CMK (cell line): ENCODE data around the gene STAB2.
A peak's percentile ranks its signal among the peaks of the same experiment; 100 is the strongest.
"Not testable (repeated sequence)": the region's sequence is repeated elsewhere in the genome, so short reads cannot be mapped to it uniquely, and the experiment has no call there.

Experiments
- DNase-seq: peaks from one replicate; pipeline ENCODE4 v3.0.0-alpha.2; 2010; ENCODE audit warnings: low read depth

The STAB2 gene

GRCh38 chr12:103653568-103654173 lies 66.6 kb downstream of the STAB2 start:
- DNase-seq = not testable (repeated sequence)

GRCh38 chr12:103654816-103655215 lies 67.7 kb downstream of the STAB2 start:
- no peak for DNase-seq

- DNase-seq = no peak
Observed at GRCh38 chr12:103656291-103656690, 69.2 kb downstream of the STAB2 start.

GRCh38 chr12:103657331-103657730 lies 70.3 kb downstream of the STAB2 start:
- no peak for DNase-seq

- DNase-seq = no peak
Observed at GRCh38 chr12:103664626-103665025, 77.6 kb downstream of the STAB2 start.

GRCh38 chr12:103665971-103666370 lies 78.9 kb downstream of the STAB2 start:
- no peak for DNase-seq

GRCh38 chr12:103667125-103667524 lies 80.1 kb downstream of the STAB2 start:
- no peak for DNase-seq

GRCh38 chr12:103668520-103668919 lies 81.4 kb downstream of the STAB2 start:
- no peak for DNase-seq

GRCh38 chr12:103671367-103671766 lies 84.3 kb downstream of the STAB2 start:
- no peak for DNase-seq

GRCh38 chr12:103672401-103673119 lies 85.5 kb downstream of the STAB2 start:
- DNase-seq = no peak

- no peak for DNase-seq
Observed at GRCh38 chr12:103673487-103673886, 86.4 kb downstream of the STAB2 start.

- no peak for DNase-seq
Observed at GRCh38 chr12:103673891-103674375, 86.9 kb downstream of the STAB2 start.

- DNase-seq = no peak
Observed at GRCh38 chr12:103676893-103677292, 89.8 kb downstream of the STAB2 start.

- DNase-seq = no peak
Observed at GRCh38 chr12:103677341-103677740, 90.3 kb downstream of the STAB2 start.

GRCh38 chr12:103677905-103678304 lies 90.8 kb downstream of the STAB2 start:
- DNase-seq = no peak

- no peak for DNase-seq
Observed at GRCh38 chr12:103679421-103680170, 92.5 kb downstream of the STAB2 start.

- DNase-seq = peak; percentile 70
Observed at GRCh38 chr12:103680591-103681141, 93.6 kb downstream of the STAB2 start.

- no peak for DNase-seq
Observed at GRCh38 chr12:103686026-103686425, 99.0 kb downstream of the STAB2 start.

GRCh38 chr12:103687253-103687652 lies 100.2 kb downstream of the STAB2 start:
- peak; percentile 12 for DNase-seq

GRCh38 chr12:103688376-103689063 lies 101.4 kb downstream of the STAB2 start:
- no peak for DNase-seq

GRCh38 chr12:103690426-103690825 lies 103.4 kb downstream of the STAB2 start:
- DNase-seq = no peak

GRCh38 chr12:103691063-103691462 lies 104.0 kb downstream of the STAB2 start:
- no peak for DNase-seq
